Osteocyte (in vitro differentiated cells): ENCODE measurements around the gene ALX4. TPM values are rescaled to one million over a fixed set of nuclear protein-coding genes. Genes with fewer than 3 reads are reported as not detected.

Experiments used
- DNase-seq: peaks from one replicate; pipeline ENCODE4 v3.0.0; 2021; ENCODE audit warnings: mixed read lengths; ENCODE audit not compliant: unreplicated experiment; ENCODE audit errors: extremely low spot score
- H3K27ac Mint-ChIP-seq: one replicate; pipeline ENCODE4 v1.8.0; 2021; ENCODE audit warnings: mild to moderate bottlenecking, mixed read lengths; ENCODE audit not compliant: unreplicated experiment
- H3K27me3 Mint-ChIP-seq: one replicate; pipeline ENCODE4 v1.8.0; 2021; ENCODE audit warnings: mixed read lengths; ENCODE audit not compliant: unreplicated experiment
- H3K36me3 Mint-ChIP-seq: one replicate; pipeline ENCODE4 v1.8.0; 2021; ENCODE audit warnings: mixed read lengths; ENCODE audit not compliant: unreplicated experiment
- H3K4me1 Mint-ChIP-seq: one replicate; pipeline ENCODE4 v1.8.0; 2021; ENCODE audit warnings: mixed read lengths; ENCODE audit not compliant: unreplicated experiment
- H3K4me3 Mint-ChIP-seq: one replicate; pipeline ENCODE4 v1.8.0; 2021; ENCODE audit warnings: mild to moderate bottlenecking, moderate library complexity, mixed read lengths; ENCODE audit not compliant: unreplicated experiment
- H3K9me3 Mint-ChIP-seq: one replicate; pipeline ENCODE4 v1.8.0; 2021; ENCODE audit warnings: mixed read lengths; ENCODE audit not compliant: unreplicated experiment
- CTCF ChIP-seq: fragments of 200-600 bp; sonication (generic); IDR thresholded peaks from 2 replicates; pipeline ENCODE4 v1.5.0; 2021; ENCODE audit warnings: antibody characterized with exemption, mild to moderate bottlenecking, moderate library complexity
- total RNA-seq: library from RNA; stranded (reverse); gene quantifications from 2 replicates; pipeline ENCODE4 v1.2.1, GENCODE V29; 2021

Gene ALX4
- total RNA-seq, 1 donor from 2014 or later, result not detected

DNA sequence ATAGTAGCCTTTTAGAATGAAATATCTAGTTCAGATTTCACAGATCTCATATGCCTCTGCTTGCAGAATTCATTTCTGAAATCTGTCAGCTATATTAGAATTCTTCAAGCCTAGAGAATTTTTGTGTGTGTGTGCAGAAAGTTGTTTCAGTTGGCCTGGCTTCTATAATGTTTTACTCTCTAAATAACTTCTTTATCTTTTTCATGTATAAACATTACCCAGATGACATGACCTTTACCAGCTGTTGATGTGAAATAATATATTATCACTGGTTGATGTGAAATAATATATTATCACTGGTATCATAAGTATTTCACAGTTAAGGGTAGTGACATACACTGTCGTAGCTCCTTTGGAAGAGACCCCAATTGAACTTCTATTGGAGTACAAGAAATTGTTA is 72.8 kb downstream of the ALX4 start:
- Mint-ChIP-seq H3K27ac (no peak overlapping the region), H3K36me3 (peaks cover 26% of the 10 kb centered on the region), H3K9me3 (no peaks in the 10 kb centered on the region), H3K27me3 (no peaks in the 10 kb centered on the region), H3K4me1 (no peaks in the 10 kb centered on the region), H3K4me3 (no peak overlapping the region)
- no peak for DNase-seq
- no peak for TF ChIP-seq CTCF

DNA sequence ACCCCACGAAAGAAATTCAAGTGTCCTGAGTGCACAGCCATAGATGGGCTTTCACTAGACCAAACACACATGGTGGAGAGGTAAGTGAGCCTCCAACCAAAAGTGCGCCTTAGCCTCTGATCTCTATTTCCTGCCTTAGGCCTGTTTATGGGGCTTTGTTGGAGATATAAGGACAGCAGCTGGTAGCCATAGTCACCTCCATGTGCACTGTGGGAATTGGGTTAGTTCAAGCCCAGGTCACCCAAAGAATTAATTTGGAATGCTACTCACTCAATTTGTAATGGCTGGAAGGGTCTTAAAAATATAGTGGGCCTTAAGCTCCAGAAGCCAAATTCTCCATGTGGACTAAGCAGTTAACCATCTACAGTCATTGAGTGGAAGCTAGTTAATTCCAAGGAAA is 73.6 kb downstream of the ALX4 start:
- no peaks in the 10 kb centered on the region for H3K9me3 Mint-ChIP-seq
- no peaks in the 10 kb centered on the region for H3K27me3 Mint-ChIP-seq
- no peak overlapping the region for H3K27ac Mint-ChIP-seq

DNA sequence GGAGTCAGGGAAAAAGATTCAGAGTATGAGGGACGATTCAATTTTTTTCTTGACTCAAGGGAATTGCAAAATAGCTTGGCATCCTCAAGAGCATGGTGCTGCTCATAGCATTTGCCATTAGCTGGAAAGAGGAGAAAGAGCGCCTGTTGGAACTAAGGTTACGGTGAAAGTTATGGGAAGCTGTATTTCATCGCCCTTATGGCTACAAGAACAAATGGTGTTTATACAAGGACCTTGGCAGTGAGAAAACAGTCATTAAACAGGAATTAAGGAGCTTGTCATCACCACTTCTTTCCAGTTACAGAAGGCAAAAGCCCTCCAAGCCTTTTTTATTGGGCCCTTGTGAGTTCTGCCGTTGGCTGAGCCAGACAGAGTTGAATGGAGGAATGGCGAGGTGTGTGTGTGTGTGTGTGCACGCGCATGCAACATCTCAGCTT is 74.2 kb downstream of the ALX4 start:
- no peak overlapping the region for H3K27ac Mint-ChIP-seq
- no peaks in the 10 kb centered on the region for H3K27me3 Mint-ChIP-seq
- no peak overlapping the region for H3K4me3 Mint-ChIP-seq
- peaks cover 27% of the 10 kb centered on the region for H3K36me3 Mint-ChIP-seq
- no peak for DNase-seq
- TF ChIP-seq CTCF, result no peak
- no peaks in the 10 kb centered on the region for H3K9me3 Mint-ChIP-seq
- H3K4me1 Mint-ChIP-seq, result no peaks in the 10 kb centered on the region

More for the DNA sequence above, 73.6 kb downstream of the ALX4 start:
- Mint-ChIP-seq H3K36me3 (peaks cover 27% of the 10 kb centered on the region), H3K4me3 (no peak overlapping the region), H3K4me1 (no peaks in the 10 kb centered on the region)
- no peak for TF ChIP-seq CTCF
- DNase-seq, result no peak

- peaks cover 7% of the 10 kb centered on the region for H3K36me3 Mint-ChIP-seq
- H3K9me3 Mint-ChIP-seq, result no peaks in the 10 kb centered on the region
- TF ChIP-seq CTCF, result no peak
- H3K4me3 Mint-ChIP-seq, result no peak overlapping the region
- DNase-seq, result no peak
- no peaks in the 10 kb centered on the region for H3K27me3 Mint-ChIP-seq
- no peak overlapping the region for H3K27ac Mint-ChIP-seq
- peaks cover 11% of the 10 kb centered on the region for H3K4me1 Mint-ChIP-seq
Observed at GRCh38 chr11:44229624-44230023, 80.3 kb downstream of the ALX4 start.

DNA sequence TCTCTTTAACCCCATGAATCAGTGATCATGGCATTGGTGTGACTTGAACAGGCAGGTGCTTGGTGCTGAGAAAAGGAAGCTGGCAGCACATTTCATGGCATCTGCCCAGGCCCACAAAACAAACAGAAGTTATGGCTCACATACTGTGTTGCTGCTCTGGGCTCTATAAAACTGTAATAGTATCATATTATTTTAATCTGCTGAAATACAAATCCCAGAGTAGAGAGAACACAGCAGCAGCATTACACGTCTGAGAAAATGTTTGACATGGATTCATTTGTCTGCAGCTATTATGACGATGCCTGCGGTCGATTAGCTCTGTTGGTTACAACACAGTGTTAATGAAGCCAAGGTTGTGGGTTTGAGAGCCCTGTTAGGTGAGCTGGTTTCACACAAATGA is 80.8 kb downstream of the ALX4 start:
- Mint-ChIP-seq H3K9me3 (no peaks in the 10 kb centered on the region), H3K4me1 (peaks cover 11% of the 10 kb centered on the region), H3K4me3 (no peak overlapping the region), H3K36me3 (peaks cover 7% of the 10 kb centered on the region), H3K27ac (no peak overlapping the region), H3K27me3 (no peaks in the 10 kb centered on the region)
- DNase-seq, result no peak
- TF ChIP-seq CTCF, result no peak
